NCI-H524 (cell line): ENCODE results near the gene SLC18A2.
"Not testable (repeated sequence)": the region's sequence is repeated elsewhere in the genome, so short reads cannot be mapped to it uniquely, and the experiment has no call there.

Experiments
- DNase-seq, 2 experiments: peaks; one replicate each; lab custom pipeline; 2025; lab: John Stamatoyannopoulos, UW

The SLC18A2 gene

DNA sequence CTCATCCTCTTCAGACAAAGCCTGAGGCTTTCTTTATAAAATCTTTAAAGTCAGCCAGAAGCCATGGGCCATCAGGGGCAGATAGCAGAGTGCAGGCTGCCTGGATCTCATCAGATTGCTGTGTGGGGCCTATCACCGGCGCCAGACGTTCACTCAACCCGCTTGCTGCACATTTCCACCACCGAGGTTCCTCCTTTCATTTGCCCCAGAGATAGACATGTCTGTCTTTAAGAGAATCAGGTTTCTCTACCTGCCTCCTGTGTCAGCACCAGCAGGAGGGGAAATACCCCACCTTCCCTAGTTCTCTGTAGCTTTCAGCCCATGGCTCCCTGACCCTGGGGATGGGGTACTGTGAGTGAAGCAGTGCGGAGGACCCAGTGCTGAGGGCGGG lies 22.0 kb downstream of the SLC18A2 start:
- DNase-seq: no peak

DNA sequence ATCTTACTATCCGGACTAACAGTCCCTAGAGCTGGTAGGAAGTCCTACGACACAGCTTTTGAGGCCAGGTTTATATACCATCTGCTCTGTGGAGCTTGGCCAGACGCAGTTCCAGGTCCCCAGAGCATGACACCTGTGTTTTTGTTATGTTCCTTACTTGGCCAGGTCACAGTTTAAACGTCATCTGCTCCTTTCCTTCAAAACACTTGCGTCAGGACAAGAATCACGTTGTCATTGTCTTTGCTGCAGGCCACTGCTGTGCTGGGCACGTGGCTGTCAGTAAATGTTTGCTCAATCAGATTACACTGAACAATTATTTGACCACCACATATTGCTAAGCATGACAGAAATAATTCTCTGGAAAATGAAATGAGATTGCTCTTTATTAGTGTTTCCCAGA lies 23.9 kb downstream of the SLC18A2 start:
- no peak for DNase-seq

DNA sequence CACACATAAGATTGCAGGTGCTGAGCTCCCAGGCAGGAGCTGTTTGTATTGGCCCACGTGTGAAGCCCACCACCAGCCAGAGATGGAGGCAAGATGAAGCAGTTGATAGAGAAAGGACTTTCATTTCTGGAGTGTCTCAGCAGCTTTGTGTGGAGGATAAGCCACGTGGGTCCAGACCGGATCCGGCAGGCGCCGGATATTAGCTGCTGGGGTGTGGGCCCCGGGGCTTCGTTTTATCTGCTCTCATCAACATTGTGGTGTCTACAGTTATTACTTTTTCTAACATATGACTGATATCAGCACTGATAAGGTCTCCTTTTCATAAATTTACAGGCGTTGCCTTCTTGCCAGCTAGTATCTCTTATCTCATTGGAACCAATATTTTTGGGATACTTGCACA lies 25.5 kb downstream of the SLC18A2 start:
- no peak for DNase-seq

DNA sequence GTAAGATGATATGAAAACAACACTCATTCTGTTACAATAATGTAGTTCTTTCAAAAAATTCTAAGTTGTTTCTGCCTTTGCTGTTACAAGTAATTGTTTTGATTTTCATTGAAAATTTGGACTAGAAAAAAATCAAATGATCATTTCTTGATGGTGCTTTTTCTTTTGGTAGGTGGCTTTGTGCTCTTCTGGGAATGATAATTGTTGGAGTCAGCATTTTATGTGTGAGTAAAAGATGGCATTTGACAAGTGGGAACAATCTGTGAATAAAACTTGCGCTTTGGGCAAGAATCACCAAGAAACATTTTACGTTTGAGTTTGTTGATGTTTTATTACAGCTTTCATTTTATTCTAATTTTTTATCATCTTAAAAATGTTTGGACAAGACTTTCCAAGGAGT lies 25.9 kb downstream of the SLC18A2 start:
- no peak for DNase-seq

DNA sequence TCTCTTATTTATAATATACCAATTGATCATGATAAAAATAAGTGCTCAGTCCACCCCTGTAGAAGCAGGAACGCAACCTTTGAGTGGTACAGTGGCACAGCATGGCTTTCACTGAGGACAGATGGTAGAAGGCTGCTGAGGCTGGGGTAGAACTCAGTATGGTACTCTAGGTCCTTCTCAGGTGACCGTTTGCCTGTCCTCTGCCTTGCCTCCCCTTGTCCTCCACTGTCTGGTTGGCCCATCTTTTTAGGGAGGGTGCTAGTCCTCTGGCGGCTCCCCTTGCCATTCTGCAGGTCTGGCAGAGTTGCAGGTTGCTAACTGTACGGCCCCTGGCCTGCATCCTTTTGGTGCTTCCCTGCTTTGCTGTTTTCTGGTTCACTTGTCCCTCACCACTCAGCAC lies 27.3 kb downstream of the SLC18A2 start:
- no peak for DNase-seq

DNA sequence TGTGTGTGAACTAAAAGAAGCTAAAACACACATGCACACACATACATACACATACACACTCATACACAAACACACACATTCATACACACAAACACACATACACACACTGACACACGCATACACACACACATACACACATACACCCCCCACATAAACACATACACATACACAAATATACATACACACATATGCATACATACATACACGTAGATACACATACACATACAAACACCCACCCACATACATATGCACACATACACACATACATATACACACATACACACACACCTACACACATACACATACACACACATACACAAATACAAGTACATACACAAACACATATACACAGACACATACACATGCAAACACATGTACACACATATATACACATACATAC lies 28.0 kb downstream of the SLC18A2 start:
- no peak for DNase-seq

DNA sequence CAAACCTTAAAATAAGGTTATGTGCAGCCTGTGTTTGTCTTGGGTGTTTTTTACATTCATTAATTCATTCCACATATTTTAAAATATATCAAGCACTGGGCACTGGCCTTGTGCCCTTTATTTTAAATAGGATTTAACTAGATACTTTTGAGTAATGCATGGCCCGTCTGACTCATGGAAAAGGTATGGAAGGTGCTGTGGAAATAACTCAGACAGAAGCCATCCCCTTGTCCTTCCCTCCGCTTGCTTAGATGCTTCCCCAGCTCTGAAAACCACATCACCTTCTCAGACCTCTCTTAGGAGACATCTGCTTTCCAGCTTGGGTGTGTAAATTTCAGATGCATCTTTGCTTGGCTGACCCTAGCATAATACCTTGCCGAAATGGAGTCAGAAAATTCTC lies 30.5 kb downstream of the SLC18A2 start:
- DNase-seq: no peak

DNA sequence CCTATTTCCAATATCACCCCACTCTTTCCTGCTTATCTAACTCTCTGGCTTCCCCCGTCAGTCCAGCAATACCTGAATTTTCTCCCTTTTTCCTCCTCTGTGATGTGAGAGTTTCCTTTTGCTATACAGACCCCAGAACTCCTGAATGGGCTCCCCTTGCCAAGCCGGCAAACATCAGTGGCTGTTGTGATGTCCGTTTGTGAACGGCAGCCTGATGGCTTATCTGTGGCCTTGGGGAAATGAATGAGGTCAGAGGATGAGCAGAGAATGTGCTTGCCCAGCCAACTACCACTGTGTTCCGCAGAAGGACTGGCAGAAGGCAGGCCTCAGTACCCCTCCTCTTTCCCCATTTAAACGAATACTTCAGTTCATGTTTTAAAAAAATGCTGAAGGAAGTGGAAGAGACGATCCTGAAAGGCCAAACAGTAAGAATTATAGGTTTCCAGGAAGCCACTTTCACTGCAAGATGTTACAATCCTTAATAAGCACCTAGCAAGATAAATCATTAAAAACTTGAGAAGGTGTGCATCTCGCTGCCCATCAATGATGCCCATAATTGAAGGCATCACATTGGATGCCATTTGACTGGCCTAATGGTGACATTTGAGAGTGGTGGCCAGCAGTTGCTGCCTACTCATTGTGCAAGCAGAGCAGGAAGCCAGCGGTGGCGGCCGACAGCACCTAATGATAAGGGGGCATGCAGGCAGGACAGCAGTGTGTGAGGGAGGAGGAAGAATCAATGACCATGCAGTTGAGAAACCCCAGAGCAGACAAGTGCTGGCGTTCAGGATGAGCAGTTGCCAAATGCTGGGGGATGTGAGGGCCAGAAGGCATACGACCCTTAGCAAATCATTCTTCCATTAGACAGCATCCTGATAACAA lies 31.5 kb downstream of the SLC18A2 start:
- DNase-seq: no peak

DNA sequence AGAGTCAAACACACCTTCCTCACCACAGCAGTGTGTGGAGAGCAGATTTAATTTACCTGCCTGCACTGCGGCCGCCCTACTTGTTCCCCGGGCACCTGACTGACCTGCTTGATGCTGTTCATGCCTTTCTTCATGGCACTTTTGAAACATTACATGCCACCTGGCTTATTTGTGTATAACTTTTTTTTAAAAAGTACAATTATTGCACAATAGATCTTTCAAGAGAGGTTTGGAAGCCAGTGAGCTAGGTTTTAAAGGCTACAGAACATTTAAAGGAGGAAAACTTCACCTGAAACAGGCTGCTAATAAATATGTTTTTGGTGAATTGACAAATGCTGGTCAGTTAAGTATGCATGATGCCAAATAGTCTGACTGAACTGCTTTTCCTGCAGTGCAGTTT lies 33.1 kb downstream of the SLC18A2 start:
- DNase-seq: no peak

DNA sequence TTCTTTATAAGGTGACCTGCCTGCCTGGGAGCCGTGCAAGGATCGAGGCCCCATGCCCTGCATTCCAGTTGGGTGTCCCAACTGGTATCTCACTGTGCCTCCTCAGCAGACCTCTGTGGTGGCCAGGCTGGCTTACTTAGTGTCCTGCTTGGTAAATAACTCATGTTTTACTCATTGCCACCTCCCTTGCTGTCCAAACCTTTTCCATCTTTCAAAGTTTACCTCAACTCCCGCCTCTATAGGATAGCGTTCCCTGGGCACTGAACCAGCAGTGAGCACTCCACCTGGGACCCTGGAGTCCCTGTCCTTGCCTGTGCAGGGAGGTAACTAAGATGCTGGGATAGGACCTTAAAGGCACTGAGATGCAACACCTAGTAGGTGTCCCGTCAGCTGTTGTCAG lies 33.6 kb downstream of the SLC18A2 start:
- no peak for DNase-seq

DNA sequence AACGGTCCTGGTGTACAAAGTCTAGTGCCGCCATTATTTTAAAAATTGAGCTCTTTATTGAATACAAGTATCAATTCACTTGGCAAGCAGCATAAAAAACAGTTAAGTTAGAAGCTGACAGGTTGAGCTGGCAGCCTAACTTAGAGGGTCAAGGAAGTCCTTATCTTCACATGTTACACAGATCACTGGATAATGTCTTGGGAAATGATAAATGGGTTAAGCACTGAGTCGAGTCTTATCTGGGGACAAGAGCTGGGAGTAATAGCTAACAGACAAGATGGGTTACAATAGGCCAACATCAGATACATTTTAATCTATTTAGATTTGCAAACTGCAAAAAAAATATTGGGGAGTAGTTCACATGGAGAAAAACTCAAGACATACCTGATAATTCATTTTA lies 34.2 kb downstream of the SLC18A2 start:
- DNase-seq: no peak

DNA sequence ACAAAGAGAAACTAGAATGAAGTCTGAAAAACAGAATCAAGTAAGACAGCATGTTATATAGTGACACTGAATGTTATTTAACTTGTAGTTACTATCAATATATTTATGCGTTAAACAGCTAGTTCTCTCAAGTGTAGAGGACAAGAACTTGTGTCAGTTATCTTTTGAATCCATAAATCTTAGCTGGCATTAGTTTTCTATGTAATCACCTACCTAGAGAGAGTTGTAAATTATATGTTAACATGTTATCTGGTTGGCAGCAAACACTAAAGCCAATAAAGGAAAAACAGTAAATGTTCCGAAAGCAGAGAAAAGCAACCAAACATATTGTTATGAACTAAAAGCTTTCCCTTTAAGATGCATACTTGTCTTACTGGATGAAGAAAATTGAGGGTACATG lies 36.8 kb downstream of the SLC18A2 start:
- DNase-seq: no peak

DNA sequence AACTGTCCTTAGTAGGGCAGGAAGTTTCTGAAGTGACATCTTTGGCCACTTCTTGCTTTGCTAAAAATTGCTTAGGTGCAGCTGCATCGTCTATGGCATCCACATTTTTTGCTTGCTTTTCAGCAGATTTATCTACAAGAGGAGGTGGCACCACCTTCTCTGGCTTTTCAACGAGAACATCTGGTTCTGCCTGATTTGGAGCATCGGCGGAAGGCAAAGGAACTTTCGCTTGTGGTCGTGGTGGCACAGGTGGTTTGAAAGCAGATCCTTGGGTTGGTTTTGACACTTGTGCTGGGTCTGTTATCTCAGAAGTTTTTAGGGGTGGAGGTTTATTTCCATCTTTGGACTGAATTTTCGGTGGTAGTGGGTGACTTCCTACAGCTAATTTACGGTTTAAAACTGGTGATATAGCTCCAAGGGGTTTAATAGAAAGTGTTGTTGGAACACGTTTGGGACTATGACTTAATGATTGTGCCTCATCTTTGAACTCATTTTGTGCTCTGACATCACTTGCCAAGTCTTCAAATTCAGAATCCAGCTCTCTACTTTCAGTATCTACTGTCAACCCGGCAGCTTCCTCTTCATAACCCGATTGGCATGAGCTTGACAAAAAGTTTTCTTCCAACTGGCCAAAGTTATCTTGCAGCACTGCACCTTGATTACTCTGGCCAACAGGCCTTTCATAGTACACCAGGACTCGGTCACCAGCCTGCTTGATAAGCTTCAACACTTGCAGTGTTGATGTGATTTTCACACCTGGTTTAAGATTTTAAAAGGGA lies 44.0 kb downstream of the SLC18A2 start:
- no peak for DNase-seq

DNA sequence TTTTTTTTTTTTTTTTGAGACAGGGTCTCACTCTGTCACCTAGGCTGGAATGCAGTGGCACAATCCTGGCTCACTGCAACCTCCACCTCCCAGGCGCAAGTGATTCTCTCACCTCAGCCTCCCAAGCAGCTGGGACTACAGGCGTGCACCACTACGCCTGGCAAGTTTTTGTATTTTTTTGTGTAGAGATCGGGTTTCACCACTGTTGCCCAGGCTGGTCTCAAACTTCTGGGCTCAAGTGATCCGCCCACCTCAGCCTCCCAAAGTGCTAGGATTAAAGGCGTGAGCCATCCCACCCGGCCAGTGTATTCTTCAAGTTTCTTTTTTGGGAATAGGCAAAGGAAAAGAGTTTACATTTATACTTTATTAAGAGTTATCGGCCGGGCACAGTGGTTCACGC lies 50.0 kb downstream of the SLC18A2 start:
- not testable (repeated sequence) for DNase-seq

DNA sequence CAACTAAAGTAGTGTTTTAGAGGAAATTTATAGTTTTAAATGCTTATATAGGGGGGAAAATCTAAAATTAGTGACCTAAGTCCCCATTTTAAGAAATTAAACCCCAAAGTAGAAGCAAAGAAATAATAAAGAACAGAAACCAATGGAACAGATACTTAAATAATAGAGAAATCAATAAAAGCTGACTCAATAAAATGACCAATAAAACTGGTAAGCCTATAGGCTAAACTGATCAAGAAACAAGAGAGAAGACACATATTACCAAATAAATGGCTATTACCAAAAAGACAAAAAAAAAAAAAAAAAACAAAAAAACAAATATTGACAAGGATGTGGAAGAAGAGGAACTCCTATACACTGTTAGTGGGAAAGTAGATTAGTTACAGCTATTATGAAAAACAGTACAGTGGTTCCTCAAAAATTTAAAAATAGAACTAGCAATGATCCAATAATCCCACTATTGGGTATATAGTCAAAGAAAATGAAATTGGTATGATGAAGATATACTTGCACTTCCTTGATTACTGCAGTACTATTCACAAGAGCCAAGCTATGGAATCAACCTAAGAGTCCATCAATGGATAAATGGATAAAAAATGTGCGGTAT lies 53.2 kb downstream of the SLC18A2 start:
- DNase-seq: no peak

DNA sequence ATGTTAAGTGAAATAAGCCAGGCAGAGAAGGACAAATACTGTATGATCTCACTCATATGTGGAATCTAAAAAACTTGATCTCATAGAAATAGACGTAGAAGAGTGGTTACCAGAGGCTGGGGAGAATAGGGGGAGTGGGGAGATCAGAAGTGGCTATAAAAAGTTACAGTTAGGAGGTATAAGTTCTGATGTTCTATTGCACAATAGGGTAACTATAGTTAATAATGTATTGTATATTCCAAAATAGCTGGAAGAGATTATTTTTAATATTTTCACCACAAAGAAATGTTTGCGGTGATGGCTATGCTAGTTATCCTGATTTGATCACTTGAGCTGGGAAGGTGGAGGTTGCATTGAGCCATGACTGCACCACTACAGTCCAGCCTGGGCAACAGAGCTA lies 53.8 kb downstream of the SLC18A2 start:
- no peak for DNase-seq

DNA sequence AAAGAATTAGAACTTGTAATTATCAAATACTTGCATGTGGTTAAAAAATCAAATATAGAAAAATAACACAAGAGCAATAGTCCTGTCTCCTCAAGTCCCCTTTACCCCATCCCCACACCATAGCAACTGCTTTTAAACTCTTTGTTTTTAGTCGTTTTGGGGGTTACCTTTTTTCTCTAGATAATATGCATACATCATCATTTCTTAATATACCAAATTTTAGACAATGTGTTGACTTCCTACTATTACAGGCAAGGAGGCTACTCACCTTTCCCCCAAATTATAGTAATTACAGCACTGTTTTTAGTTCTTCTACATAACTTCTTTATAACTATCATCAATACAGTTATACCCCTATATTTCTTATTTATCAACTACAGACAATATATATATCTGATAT lies 57.3 kb downstream of the SLC18A2 start:
- no peak for DNase-seq

DNA sequence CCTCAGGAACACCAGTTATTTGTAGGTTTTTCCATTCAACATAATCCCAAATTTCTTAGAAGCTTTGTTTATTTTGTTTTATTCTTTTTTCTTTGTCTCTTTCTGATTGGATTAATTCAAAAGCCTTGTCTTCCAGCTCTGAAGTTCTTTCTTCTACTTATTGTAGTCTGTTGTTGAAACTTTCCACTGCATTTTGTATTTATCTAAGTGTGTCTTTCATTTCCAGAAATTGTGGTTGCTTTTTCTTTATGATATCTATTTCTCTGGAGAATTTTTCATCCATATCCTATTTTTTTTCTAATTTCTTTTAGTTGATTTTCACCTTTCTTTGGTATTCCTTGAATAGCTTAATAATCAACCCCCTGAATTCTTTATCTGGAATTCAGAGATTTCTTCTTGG lies 58.5 kb downstream of the SLC18A2 start:
- DNase-seq: no peak

DNA sequence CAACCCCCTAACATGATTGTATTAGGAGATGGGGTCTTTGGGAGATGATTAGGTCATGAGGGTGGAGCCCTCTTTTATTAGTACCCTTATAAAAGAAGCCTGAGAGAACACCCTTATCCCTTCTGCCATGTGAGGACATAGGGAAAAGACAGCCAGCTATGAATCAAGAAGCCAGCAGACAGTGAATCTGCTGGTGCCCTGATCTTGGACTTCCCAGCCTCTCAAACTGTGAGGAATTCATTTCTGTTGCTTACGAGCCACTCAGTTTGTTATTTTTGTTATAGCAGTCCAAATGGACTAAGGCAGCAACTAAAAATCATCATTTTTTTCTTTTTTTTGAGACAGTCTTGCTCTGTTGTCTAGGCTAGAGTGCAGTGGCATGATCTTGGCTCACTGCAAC lies 59.8 kb downstream of the SLC18A2 start:
- DNase-seq: no peak

DNA sequence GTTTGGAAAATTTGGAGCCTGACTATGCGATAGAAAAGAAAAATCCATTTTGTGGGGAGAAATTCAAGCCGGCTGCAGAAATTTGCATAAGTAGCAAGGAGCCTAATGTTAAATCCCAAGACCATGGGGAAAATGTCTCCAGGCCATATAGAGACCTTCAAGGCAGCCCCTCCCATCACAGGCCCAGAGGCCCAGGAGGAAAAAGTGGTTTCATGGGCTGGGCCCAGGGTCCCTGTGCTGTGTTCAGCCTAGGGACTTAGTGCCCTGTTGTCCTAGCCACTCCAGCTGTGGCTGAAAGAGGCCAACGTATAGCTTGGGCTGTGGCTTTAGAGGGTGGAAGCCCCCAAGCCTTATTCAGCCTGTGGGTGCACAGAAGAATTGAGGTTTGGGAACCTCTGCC lies 62.5 kb downstream of the SLC18A2 start:
- not testable (repeated sequence) for DNase-seq

DNA sequence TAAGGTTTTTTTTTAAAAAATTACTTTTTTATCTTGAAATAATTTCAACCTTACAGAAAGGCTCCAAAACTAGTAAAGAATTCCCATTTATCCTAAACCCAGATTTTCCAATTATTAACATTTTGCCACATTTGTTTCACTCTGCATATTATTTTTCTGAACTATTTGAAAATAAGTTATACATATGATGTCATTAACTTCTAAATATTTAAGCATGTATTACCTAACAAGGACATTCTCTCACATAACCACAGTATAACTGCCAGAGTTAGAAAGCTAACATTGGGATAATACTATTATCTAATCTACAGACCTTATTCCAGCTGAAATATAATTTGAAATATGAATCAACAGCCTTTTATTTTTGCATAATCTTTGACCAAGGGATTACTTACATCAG lies 65.8 kb downstream of the SLC18A2 start:
- DNase-seq: no peak

DNA sequence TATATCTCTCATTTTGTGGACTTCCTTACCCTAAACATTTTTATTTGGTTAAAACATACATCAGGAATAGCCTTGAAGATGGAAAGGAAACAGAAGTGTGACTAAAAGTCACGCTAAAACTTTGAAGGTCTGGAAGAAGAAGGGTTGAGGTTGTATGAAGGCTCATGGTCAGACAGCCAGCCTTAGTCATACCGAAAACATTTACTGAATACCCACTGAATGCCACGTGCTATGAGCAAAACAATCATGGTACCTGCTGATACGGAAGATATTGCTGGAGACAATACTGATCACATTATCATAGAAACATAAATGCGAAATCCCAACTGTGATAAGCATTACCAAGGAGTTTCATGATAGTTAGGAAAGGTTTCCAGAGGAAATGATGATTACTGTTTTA lies 70.3 kb downstream of the SLC18A2 start:
- no peak for DNase-seq

DNA sequence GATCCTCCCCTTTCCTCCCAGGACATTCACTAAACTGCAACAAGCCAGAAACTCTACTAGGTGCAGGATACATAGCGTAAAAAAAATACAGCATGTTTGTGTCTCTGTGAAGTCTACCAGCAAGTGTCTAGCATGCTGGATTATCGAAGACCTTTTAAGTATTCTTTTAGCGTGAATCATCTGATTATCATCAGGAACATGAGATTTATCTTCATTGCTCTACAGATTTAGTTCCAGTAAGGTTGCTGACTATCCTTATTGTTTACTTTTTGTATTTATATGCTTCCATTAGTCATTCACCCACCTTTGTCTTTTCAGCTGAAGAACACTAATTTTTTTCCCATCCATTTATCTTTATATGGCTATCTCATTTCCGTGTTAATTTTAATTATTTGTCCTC lies 71.5 kb downstream of the SLC18A2 start:
- DNase-seq: no peak
